ENCODE results near the gene MT4. TPM values are rescaled to one million over a fixed set of nuclear protein-coding genes. Genes with fewer than 3 reads are reported as not detected.

Gene MT4
- total RNA-seq, 2 donors from 2014 or later: not detected

DNA sequence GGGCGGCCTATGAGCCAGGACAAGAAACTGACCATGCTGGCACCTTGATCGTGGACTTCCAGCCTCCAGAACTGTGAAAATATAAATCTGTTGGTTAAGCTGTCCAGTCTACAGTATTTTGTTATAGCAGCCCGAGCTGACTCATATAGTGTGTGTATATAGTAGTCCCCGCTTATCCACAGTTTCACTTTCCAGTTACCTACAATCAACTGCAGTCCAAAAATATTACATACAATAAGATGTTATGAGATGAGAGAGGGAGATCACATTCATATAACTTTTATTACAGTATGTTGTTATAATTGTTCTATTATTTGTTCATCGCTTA, 29.4 kb downstream of the MT4 start:
- no peak for DNase-seq
- H3K27ac ChIP-seq: no peak overlapping the region
- no peak for ATAC-seq
- WGBS, 2 donors: 93 to 96% methylated on average over 5 of the region's 5 CpGs
- no peaks in the 10 kb centered on the region for H3K27me3 ChIP-seq
- H3K36me3 ChIP-seq (replicated peaks in 1 of 2; ENCODE audit: insufficient read depth in 1 of 2, low read depth in 2 of 2): no peaks in the 10 kb centered on the region
- no peak overlapping the region for H3K4me3 ChIP-seq
- peaks cover 6% of the 10 kb centered on the region for H3K4me1 ChIP-seq
- intact Hi-C loops (cut with DNase I): no loop called here
- TF ChIP-seq CTCF (IDR thresholded peaks at IDR 0.05) (no peak), POLR2A (IDR thresholded peaks at IDR 0.05) (no peak)
- H3K9me3 ChIP-seq: no peaks in the 10 kb centered on the region

- TF ChIP-seq CTCF (IDR thresholded peaks at IDR 0.05): peak; percentile 30 to 63 (median 58)
- no peak for TF ChIP-seq POLR2A (IDR thresholded peaks at IDR 0.05)
- intact Hi-C loops (cut with DNase I): loop anchor here (10.0 kb wide), 1 partner anchor 94 kb away; no protein-coding TSS in a partner anchor
- H3K4me1 ChIP-seq: no peaks in the 10 kb centered on the region
- no peak overlapping the region for H3K4me3 ChIP-seq
- WGBS, 2 donors: 12 to 20% methylated on average over 8 of the region's 8 CpGs
- DNase-seq: peak; percentile 43 to 61 (median 52)
- H3K27me3 ChIP-seq: no peaks in the 10 kb centered on the region
- H3K27ac ChIP-seq: no peak overlapping the region
- no peaks in the 10 kb centered on the region for H3K36me3 ChIP-seq (replicated peaks in 1 of 2; ENCODE audit: insufficient read depth in 1 of 2, low read depth in 2 of 2)
- ATAC-seq: peak; percentile 71
- H3K9me3 ChIP-seq: no peaks in the 10 kb centered on the region
These were observed 35.6 kb downstream of the MT4 start for GRCh38 chr16:56600398-56600999.

DNA sequence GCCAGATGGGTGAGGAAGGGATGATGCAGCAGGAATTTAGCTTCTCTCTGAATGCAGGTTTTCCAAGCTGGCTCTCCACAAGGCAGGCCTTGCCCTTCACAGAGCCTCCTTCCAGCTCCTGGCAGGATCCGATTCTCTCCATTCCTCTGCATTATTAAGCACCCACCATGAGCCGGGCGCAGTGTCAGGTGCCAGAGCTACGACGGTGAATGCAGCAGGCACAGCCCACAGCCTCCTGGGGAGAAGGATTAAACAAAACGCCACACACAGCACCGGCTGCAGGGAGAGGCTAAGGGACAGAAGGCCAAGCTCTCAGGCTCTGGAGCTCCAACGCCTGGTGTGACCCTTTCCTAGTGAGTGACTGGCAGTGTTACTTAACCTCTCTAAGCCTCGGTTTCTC, 36.5 kb downstream of the MT4 start:
- intact Hi-C loops (cut with DNase I): loop anchor here (10.0 kb wide), 1 partner anchor 93 kb away; no protein-coding TSS in a partner anchor
- Histone ChIP-seq H3K9me3 (no peaks in the 10 kb centered on the region), H3K36me3 (replicated peaks in 1 of 2; ENCODE audit: insufficient read depth in 1 of 2, low read depth in 2 of 2) (no peaks in the 10 kb centered on the region), H3K4me3 (no peak overlapping the region), H3K27ac (no peak overlapping the region), H3K4me1 (no peaks in the 10 kb centered on the region), H3K27me3 (no peaks in the 10 kb centered on the region)
- ATAC-seq: no peak
- TF ChIP-seq CTCF (IDR thresholded peaks at IDR 0.05): no peak
- no peak for TF ChIP-seq POLR2A (IDR thresholded peaks at IDR 0.05)
- 53 to 63% methylated on average over 6 to 9 of the region's 9 CpGs for WGBS, 2 donors
- no peak for DNase-seq

DNA sequence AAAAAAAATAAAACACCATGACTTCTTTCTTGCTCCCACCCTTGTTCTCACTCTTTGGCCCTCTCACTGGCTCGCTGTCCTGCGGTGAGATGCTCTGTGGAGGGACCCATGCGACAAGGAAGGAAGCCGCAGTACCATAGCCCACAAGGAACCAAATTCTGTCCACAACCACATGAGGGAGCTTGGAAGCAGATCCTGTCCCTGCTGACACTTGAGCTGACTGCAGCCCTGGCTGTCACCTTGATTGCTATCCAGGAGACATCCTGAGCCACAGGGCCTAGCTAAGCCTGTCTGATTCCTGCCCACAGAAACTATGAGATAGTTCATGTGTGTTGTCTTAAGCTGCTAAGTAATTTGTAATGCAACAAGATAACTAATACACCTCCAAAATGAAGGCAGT, 38.7 kb downstream of the MT4 start:
- Histone ChIP-seq H3K27ac (no peak overlapping the region), H3K27me3 (no peaks in the 10 kb centered on the region), H3K4me1 (peaks cover 15% of the 10 kb centered on the region), H3K36me3 (replicated peaks in 1 of 2; ENCODE audit: insufficient read depth in 1 of 2, low read depth in 2 of 2) (no peaks in the 10 kb centered on the region), H3K9me3 (no peaks in the 10 kb centered on the region), H3K4me3 (no peak overlapping the region)
- DNase-seq (peak; percentile 46 to 66 (median 60)), ATAC-seq (no peak)
- 26 to 68% methylated on average over 4 of the region's 4 CpGs for WGBS, 2 donors
- intact Hi-C loops (cut with DNase I): loop anchor here (10.0 kb wide), 1 partner anchor 91 kb away; no protein-coding TSS in a partner anchor
- peak; percentile 27 to 71 (median 54) for TF ChIP-seq CTCF (IDR thresholded peaks at IDR 0.05)
- no peak for TF ChIP-seq POLR2A (IDR thresholded peaks at IDR 0.05)

GRCh38 chr16:56604966-56605365, 40.1 kb downstream of the MT4 start:
- Histone ChIP-seq H3K4me1 (peaks cover 28% of the 10 kb centered on the region), H3K4me3 (no peak overlapping the region), H3K36me3 (replicated peaks in 1 of 2; ENCODE audit: insufficient read depth in 1 of 2, low read depth in 2 of 2) (no peaks in the 10 kb centered on the region), H3K9me3 (no peaks in the 10 kb centered on the region), H3K27ac (no peak overlapping the region), H3K27me3 (no peaks in the 10 kb centered on the region)
- intact Hi-C loops (cut with DNase I): loop anchor here (10.0 kb wide), 1 partner anchor 90 kb away; no protein-coding TSS in a partner anchor
- TF ChIP-seq POLR2A (IDR thresholded peaks at IDR 0.05) (no peak), CTCF (IDR thresholded peaks at IDR 0.05) (no peak)
- WGBS, 2 donors: 82 to 88% methylated on average over 4 of the region's 4 CpGs
- ATAC-seq: no peak
- no peak for DNase-seq

All from body of pancreas (tissue), 4 donors.